GM19452 (cell line): ENCODE measurements around the gene HIF3A.
"Not testable (repeated sequence)": the region's sequence is repeated elsewhere in the genome, so short reads cannot be mapped to it uniquely, and the experiment has no call there.

Source experiments
- ATAC-seq: cut with Tn5 transposase; IDR thresholded peaks from one replicate; pipeline ENCODE4 v1.9.1; 2021; ENCODE audit not compliant: unreplicated experiment

Gene HIF3A

DNA sequence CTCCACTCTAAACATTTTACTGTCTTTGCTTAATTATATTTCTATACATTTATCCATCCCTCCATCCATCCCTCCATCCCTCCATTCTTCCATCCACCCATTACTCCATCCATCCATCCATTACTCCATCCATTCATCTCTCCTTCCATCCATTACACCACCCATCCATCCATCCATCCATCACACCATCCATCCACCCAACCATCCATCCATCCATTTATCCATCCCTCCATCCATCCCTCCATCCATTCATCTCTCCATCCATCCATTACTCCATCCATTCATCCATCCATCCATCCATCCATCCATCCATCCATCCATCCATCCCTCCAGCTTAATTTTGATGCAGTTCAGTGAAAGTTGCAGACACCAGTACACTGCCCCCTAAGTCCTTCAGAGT, 5.0 kb upstream of the HIF3A start:
- no peak for ATAC-seq

GRCh38 chr19:46294494-46294893, 2.3 kb upstream of the HIF3A start:
- no peak for ATAC-seq

DNA sequence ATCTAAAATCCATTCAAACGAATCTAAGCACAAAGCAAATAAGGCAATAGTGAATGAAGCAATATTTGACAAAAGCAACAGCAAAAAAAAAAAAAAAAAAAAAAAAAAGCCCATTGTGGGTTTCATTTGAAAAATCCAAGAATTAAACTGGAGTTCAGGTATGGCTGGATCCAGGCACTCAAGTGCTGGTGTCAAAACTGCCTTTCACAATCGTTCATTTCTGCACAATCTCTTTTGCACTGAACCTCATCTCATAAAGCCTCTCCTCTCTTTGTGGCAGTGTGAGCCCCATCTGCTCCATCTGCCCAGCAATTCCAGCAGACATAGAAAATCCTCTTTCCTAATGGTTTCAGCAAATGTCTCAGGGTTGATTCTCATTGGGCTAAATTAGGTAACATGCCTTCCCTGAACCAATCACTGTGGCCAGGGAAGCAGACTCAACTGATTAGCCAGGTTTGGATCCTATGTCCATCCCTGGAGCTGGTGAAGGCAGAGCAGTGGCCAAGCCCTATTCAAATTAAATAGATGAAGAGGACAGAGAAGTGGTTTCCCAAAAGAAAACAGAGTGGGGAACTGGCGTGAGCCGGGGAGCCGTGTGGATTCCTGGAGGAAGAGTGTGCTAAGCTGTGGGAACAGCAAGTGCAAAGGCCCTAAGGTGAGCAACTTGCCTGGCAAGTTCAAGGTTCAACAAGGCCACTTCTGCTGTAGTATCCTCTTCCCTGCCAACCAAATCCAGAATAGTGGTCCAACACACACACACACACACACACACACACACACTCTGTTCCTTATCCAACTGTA, 1.2 kb upstream of the HIF3A start:
- no peak for ATAC-seq

- no peak for ATAC-seq
Measured at GRCh38 chr19:46296202-46296480, 701 bp upstream of the HIF3A start.

DNA sequence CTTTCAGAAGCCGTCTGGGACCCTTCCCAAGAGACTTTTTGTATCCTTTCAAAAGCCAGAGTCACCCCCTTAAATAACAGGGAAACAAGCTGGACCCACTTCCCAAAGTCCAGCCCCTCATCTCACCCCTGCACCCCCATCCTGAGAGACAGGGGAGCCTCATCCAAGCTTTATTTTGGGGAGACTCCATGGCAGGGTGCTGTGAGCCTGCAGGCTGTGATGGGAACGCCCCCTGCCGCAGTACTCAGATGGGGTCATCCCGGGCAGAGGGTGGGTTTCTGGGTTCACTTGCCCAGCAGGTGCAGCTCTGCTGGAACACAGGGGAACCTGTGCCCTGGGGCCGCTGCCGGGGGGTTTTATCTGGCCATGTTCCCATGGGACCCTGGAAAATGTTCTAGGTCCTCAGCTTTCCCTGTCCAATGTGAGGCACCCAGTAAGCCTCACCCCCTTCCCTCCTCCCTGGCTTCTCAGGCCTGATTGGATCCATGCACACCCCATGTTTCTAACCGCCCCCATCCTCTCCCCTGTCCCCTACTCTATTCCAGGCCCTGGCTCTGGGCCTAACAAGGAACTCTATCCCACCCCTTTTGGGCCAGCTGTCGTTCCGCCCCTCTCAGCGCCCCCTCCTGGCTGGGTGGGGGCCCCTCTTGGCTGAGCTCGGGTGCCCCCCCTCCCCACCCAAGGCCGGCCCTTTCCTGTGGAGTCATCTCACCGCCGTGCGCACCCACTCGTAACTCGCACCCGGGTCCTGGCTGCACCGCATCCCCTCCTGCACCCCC, 1.0 kb downstream of the HIF3A start:
- no peak for ATAC-seq

DNA sequence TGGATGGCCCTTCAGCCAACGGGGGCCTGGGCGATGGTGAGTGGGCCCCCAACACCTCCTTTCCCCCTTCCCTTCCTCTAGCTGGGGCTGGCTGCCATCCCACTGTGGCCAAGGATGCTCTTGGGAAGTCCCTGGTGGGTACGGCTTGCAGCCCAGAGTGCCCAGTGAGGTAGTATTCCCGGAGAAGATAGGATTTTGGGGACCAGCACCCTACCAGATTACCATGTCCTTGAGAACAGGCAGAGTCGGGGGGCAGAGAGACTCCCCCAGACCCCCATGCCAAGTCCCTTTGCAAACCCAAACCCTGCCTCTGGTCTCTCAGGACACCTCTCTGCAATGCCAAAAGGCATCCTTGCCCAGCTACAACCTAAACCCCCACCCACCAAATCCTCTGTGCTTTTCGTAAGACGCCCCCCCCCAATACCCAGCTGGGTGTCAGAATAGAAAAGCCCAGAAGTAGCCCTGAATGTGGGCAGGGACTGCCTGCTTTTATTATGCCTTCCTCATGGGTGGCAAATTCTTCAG, 1.7 kb downstream of the HIF3A start:
- ATAC-seq: no peak

DNA sequence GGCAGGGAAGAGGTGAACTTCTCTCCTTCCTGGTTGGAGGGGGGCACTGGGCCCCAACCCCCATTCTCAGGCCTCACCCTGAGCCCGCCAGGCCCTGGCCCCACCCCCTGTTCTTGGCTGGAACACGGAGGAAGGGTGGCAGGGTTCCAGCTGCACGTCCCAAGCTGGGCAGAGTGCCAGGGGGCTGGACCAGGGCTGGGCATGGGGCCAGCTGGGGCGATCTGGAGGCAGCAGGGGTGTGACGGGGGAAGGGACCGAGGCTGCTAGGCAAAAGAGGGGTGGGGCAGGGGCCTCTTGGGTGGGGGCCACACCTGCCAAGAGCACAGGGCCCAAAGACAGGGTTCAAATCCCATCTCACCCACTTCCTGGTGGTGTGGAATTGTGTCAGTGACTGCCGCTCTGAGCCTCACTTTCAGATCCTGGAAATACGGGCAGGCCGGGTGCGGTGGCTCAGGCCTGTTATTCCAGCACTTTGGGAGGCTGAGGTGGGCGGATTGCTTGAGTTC, 2.2 kb downstream of the HIF3A start:
- ATAC-seq: no peak

DNA sequence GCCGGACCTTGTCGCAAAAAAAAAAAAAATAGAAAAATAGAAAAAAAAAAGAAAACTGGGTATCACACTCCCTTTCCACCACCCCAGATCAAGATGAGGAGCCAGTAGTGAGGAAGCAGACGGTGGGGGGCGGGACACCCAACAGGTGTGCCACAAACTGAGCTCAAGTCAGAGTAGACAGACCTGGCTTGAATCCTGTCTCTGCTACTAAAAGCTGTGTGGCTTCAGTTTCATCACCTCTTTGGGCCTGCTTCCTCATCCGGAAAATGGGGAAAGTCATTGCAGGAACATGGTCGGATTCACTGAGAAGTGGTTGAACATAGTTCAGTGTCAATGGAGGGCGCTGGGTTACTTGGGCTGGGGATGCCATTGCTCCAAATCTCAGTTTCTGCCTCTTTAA, 2.9 kb downstream of the HIF3A start:
- ATAC-seq: no peak

- no peak for ATAC-seq
Measured at GRCh38 chr19:46303322-46303690, 6.5 kb downstream of the HIF3A start.

DNA sequence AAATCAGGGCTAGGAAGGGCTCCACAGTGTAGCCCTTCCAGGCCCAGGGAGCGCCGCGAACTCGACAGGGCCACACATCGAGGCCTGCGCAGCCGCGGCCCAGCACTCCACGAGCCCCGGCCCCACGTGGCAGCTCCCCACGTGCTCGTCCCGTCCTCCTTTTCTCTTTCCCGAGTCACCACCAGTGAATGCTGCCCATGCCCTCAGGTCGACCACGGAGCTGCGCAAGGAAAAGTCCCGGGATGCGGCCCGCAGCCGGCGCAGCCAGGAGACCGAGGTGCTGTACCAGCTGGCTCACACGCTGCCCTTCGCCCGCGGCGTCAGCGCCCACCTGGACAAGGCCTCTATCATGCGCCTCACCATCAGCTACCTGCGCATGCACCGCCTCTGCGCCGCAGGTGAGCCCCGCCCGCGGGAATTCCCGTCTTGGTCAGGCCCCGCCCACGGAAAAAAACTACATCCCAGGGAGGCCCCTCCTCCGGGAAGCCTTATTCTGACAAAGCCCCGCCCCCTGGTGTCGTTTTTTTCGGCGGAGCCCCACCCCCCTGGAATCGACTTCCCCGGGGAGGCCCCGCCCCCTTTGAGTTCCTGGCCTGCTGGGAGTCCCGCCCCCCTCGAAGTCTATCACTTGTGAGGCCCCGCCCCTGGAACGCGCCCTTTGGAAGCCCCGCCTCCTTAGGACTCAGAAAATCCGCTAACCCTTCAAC, 7.0 kb downstream of the HIF3A start:
- no peak for ATAC-seq

GRCh38 chr19:46306501-46306900, 9.7 kb downstream of the HIF3A start:
- no peak for ATAC-seq

DNA sequence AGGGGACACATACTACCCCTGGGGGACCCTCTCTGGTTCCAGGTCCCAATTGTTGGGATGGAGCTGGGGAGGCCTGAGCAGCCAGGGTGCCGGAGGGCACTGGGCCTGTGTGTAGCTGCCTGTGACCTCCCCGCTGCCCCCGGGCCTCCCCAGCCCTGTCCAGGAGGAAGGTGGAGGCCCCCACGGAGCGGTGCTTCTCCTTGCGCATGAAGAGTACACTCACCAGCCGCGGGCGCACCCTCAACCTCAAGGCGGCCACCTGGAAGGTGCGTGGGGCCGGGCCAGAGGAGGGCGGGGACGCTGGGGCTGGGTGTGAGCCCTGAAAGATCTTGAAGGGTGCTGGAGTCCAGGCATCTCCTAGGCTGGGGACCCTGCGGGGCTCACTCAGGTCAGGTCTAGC, 11.7 kb downstream of the HIF3A start:
- no peak for ATAC-seq

- no peak for ATAC-seq
Measured at GRCh38 chr19:46309056-46309455, 12.2 kb downstream of the HIF3A start.

DNA sequence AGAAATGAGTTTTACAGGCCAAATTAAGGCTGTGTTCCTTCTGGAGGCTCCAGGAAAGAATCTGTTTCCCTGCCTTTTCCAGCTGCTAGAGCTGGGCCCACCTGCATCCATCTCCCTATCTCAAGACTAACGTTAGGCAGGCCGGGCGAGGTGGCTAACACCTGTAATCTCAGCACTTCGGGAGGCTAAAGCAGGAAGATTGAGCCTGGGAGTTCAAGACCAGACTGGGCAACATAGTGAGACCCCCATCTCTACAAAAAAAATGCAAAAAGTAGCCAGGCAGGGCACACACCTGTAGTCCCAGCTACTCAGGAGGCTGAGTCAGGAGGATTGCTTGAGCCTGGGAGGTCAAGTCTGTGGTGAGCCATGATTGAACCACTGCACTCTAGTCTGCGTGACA, 14.6 kb downstream of the HIF3A start:
- no peak for ATAC-seq

- ATAC-seq: not testable (repeated sequence)
Measured at GRCh38 chr19:46313540-46314469, 17.0 kb downstream of the HIF3A start.

DNA sequence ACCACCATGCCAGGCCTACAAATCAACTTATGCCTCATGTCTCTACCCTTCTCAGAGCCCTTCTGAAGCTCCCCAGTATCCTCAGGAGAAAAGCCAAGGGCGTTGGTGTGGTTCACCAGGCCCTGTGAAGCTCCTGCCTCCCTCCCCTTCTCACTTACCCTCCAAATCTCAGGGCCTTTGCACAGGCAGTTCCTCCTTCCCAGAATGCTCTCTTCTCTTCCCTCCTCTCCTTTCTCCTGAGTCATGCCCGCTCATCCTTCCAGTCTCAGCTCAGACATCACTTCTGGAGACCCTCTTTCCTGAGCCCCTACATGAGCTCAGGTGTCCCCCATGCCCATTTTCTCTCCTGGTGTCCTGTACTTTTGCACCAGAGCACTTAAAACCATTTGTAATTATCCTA, 20.5 kb downstream of the HIF3A start:
- ATAC-seq: no peak

- ATAC-seq: no peak
Measured at GRCh38 chr19:46319613-46320012, 22.8 kb downstream of the HIF3A start.

GRCh38 chr19:46320559-46320958, 23.7 kb downstream of the HIF3A start:
- no peak for ATAC-seq

DNA sequence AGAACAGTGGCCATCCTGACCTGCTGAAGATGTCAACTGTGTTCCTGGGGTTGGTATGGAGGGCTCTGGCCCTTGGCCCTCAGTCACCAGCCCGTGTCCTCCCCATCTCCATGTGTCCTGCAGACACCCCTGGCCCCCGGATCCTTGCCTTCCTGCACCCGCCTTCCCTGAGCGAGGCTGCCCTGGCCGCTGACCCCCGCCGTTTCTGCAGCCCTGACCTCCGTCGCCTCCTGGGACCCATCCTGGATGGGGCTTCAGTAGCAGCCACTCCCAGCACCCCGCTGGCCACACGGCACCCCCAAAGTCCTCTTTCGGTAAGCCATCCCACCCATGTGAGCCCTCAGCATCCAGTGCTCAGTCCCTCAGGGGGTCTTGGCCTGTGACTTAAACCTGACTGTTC, 24.8 kb downstream of the HIF3A start:
- ATAC-seq: no peak

- not testable (repeated sequence) for ATAC-seq
Measured at GRCh38 chr19:46323227-46323626, 26.4 kb downstream of the HIF3A start.

DNA sequence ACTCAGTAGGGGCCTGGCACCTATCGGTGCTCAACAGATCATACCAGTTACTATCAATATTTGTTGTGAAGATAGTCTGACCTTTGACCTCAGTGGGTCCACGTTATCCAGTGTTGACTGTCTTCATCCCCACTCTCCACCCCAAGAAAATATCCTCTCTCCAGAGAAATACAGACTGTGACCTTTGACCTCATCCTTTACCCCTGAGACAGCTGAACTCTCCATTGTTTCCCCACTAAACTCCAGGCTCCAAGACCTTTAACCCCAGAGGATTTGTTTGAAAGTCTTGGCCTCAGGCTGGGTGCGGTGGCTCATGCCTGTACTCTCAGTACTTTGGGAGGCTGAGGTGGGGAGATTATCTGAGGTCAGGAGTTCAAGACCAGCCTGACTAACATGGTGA, 27.4 kb downstream of the HIF3A start:
- no peak for ATAC-seq
